ENCODE measurements around the gene RAB3C. TPM values are rescaled to one million over a fixed set of nuclear protein-coding genes. Genes with fewer than 3 reads are reported as not detected.

The RAB3C gene
- total RNA-seq, 4 donors from 2014 or later, result under 0.01 to 1.2 (median 0.41) TPM

DNA sequence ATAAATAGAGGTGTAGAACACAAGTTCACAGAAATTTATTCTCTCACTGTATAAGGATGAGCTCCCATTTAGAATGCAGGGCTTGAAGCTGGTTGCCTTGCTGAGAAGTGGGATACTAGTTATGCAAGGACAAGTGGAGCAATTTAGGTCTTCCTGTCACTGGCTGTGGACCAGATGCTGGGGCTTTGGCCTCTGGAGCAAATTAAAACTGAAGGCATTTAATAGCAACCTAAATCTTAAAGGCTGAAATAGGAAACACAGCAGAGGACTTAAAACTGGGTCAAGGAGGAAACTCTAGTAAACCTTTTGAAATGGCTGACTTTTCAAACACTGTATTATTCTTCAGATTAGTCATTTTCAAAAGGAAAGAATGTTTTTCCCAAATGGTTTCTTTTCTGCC is 319.4 kb downstream of the RAB3C start:
- H3K9me3 ChIP-seq, result no peaks in the 10 kb centered on the region
- no peak for DNase-seq
- H3K27ac ChIP-seq, result no peak overlapping the region
- no peaks in the 10 kb centered on the region for H3K36me3 ChIP-seq
- TF ChIP-seq CTCF (IDR thresholded peaks at IDR 0.05), result no peak
- no peak for TF ChIP-seq POLR2A (IDR thresholded peaks at IDR 0.05)
- no peak overlapping the region for H3K4me3 ChIP-seq (replicated peaks in 1 of 3)
- intact Hi-C loops (cut with DNase I), result no loop called here
- H3K4me1 ChIP-seq, result no peaks in the 10 kb centered on the region
- H3K27me3 ChIP-seq, result no peaks in the 10 kb centered on the region

- H3K27ac ChIP-seq, result no peak overlapping the region
- no peaks in the 10 kb centered on the region for H3K36me3 ChIP-seq
- WGBS, 2 donors, result 85 to 91% methylated on average over 2 of the region's 2 CpGs
- no peak for DNase-seq
- TF ChIP-seq CTCF (IDR thresholded peaks at IDR 0.05) (no peak), POLR2A (IDR thresholded peaks at IDR 0.05) (no peak)
- H3K4me1 ChIP-seq, result no peaks in the 10 kb centered on the region
- H3K9me3 ChIP-seq, result no peaks in the 10 kb centered on the region
- intact Hi-C loops (cut with DNase I), result no loop called here
- no peak overlapping the region for H3K4me3 ChIP-seq (replicated peaks in 1 of 3)
- no peaks in the 10 kb centered on the region for H3K27me3 ChIP-seq
These were observed 319.9 kb downstream of the RAB3C start for GRCh38 chr5:58902765-58903164.

- Histone ChIP-seq H3K36me3 (no peaks in the 10 kb centered on the region), H3K27me3 (no peaks in the 10 kb centered on the region), H3K27ac (no peak overlapping the region), H3K4me1 (no peaks in the 10 kb centered on the region), H3K4me3 (replicated peaks in 1 of 3) (no peak overlapping the region), H3K9me3 (no peaks in the 10 kb centered on the region)
- no peak for TF ChIP-seq CTCF (IDR thresholded peaks at IDR 0.05)
- no peak for TF ChIP-seq POLR2A (IDR thresholded peaks at IDR 0.05)
- intact Hi-C loops (cut with DNase I), result no loop called here
- WGBS, 2 donors, result 66 to 80% methylated on average over 4 of the region's 4 CpGs
- no peak for DNase-seq
These were observed 321.9 kb downstream of the RAB3C start for GRCh38 chr5:58904737-58905136.

- Histone ChIP-seq H3K36me3 (no peaks in the 10 kb centered on the region), H3K4me1 (no peaks in the 10 kb centered on the region), H3K27me3 (no peaks in the 10 kb centered on the region), H3K9me3 (no peaks in the 10 kb centered on the region), H3K27ac (no peak overlapping the region), H3K4me3 (replicated peaks in 1 of 3) (no peak overlapping the region)
- intact Hi-C loops (cut with DNase I), result no loop called here
- TF ChIP-seq CTCF (IDR thresholded peaks at IDR 0.05), result no peak
- no peak for TF ChIP-seq POLR2A (IDR thresholded peaks at IDR 0.05)
- no peak for DNase-seq
These were observed 323.1 kb downstream of the RAB3C start for GRCh38 chr5:58905944-58906343.

Other genes starting within 250 kb of the RAB3C start
- gene PLK2, start 123.0 kb upstream of the RAB3C start, total RNA-seq, result 10 to 100 TPM; 34.9 to 59.3 (median 40.8) TPM
- under 1 TPM in 2 of 4 donors, not detected in 2; 0.27 to 0.45 TPM for gene GAPT, start 91.6 kb upstream of the RAB3C start, total RNA-seq